ENCODE data around the gene TRPC3. TPM values are rescaled to one million over a fixed set of nuclear protein-coding genes. Genes with fewer than 3 reads are reported as not detected.

Gene TRPC3
- polyA plus RNA-seq, 3 donors = not detected

- H2AFZ ChIP-seq (ENCODE audit: insufficient read depth, low read depth, low read length, poor library complexity, severe bottlenecking) = no peak overlapping the region
- intact Hi-C loops (cut with micrococcal nuclease) = no loop called here
- Mint-ChIP-seq H3K27me3 (ENCODE audit: low read depth in 3 of 3) (peaks cover 8 to 35% (median 16%) of the 10 kb centered on the region in 3 donors), H3K9me3 (peaks cover 0 to 6% (median 1%) of the 10 kb centered on the region in 7 donors), H3K36me3 (no peaks in the 10 kb centered on the region), H3K4me3 (no peak overlapping the region), H3K4me1 (no peaks in the 10 kb centered on the region), H3K27ac (no peak overlapping the region)
- H3K27me3 ChIP-seq (ENCODE audit: control insufficient read depth in 2 of 2, insufficient read depth in 2 of 2, low read length in 2 of 2) = peaks cover 6 to 17% of the 10 kb centered on the region in 2 donors
- TF ChIP-seq CTCF (IDR thresholded peaks at IDR 0.05) = no peak
- no peaks in the 10 kb centered on the region for H4K20me1 ChIP-seq (ENCODE audit: insufficient read depth, low read length)
- no CpG with 5 or more reads among the region's 2 CpGs for WGBS (ENCODE audit: insufficient coverage)
- H3K36me3 ChIP-seq (replicated peaks in 1 of 2; ENCODE audit: control insufficient read depth in 1 of 2, insufficient read depth in 2 of 2, low read length in 2 of 2) = no peaks in the 10 kb centered on the region
- H3K4me3 ChIP-seq (replicated peaks in 1 of 3; ENCODE audit: low read depth in 2 of 3, low read length in 3 of 3) = no peak overlapping the region
- H3K9me3 ChIP-seq (replicated peaks in 1 of 2; ENCODE audit: control insufficient read depth in 1 of 2, insufficient read depth in 1 of 2, low read length in 2 of 2) = no peaks in the 10 kb centered on the region
- no peak overlapping the region for H3K9ac ChIP-seq (ENCODE audit: insufficient read depth, low read length, poor library complexity, severe bottlenecking)
- no peak overlapping the region for H3K4me2 ChIP-seq (replicated peaks; ENCODE audit: extremely low read depth, low read length, poor library complexity, severe bottlenecking)
- no peak for DNase-seq
- H3K4me1 ChIP-seq (ENCODE audit: control insufficient read depth in 1 of 2, insufficient read depth in 2 of 2, low read length in 2 of 2) = no peaks in the 10 kb centered on the region
- no peak overlapping the region for H3K27ac ChIP-seq (ENCODE audit: low read depth in 1 of 2, low read length in 2 of 2)
- H3K79me2 ChIP-seq (ENCODE audit: insufficient read depth, low read length) = no peaks in the 10 kb centered on the region
Observed at GRCh38 chr4:121958777-121959176, 6.9 kb upstream of the TRPC3 start.

GRCh38 chr4:121957266-121957665 lies 5.4 kb upstream of the TRPC3 start:
- Histone ChIP-seq H3K27ac (ENCODE audit: low read depth in 1 of 2, low read length in 2 of 2) (no peak overlapping the region), H2AFZ (ENCODE audit: insufficient read depth, low read depth, low read length, poor library complexity, severe bottlenecking) (no peak overlapping the region), H3K27me3 (ENCODE audit: control insufficient read depth in 2 of 2, insufficient read depth in 2 of 2, low read length in 2 of 2) (peaks cover 20 to 32% of the 10 kb centered on the region in 2 donors), H3K36me3 (replicated peaks in 1 of 2; ENCODE audit: control insufficient read depth in 1 of 2, insufficient read depth in 2 of 2, low read length in 2 of 2) (no peaks in the 10 kb centered on the region), H3K9ac (ENCODE audit: insufficient read depth, low read length, poor library complexity, severe bottlenecking) (no peak overlapping the region), H3K4me2 (replicated peaks; ENCODE audit: extremely low read depth, low read length, poor library complexity, severe bottlenecking) (no peak overlapping the region), H3K4me3 (replicated peaks in 1 of 3; ENCODE audit: low read depth in 2 of 3, low read length in 3 of 3) (no peak overlapping the region), H3K9me3 (replicated peaks in 1 of 2; ENCODE audit: control insufficient read depth in 1 of 2, insufficient read depth in 1 of 2, low read length in 2 of 2) (peaks cover 0 to 4% of the 10 kb centered on the region in 2 donors), H3K4me1 (ENCODE audit: control insufficient read depth in 1 of 2, insufficient read depth in 2 of 2, low read length in 2 of 2) (no peaks in the 10 kb centered on the region), H3K79me2 (ENCODE audit: insufficient read depth, low read length) (no peaks in the 10 kb centered on the region), H4K20me1 (ENCODE audit: insufficient read depth, low read length) (no peaks in the 10 kb centered on the region)
- no peak for DNase-seq
- no peak overlapping the region for H3K27ac Mint-ChIP-seq
- 100% methylated on average over 3 of the region's 3 CpGs for WGBS (ENCODE audit: insufficient coverage)
- no peak for TF ChIP-seq CTCF (IDR thresholded peaks at IDR 0.05)
- no peak overlapping the region for H3K4me3 Mint-ChIP-seq
- H3K27me3 Mint-ChIP-seq (ENCODE audit: low read depth in 3 of 3) = peaks cover 18 to 43% (median 25%) of the 10 kb centered on the region in 3 donors
- intact Hi-C loops (cut with micrococcal nuclease) = no loop called here
- H3K4me1 Mint-ChIP-seq = peaks cover 1% of the 10 kb centered on the region
- H3K36me3 Mint-ChIP-seq = peaks cover 0 to under 1% of the 10 kb centered on the region in 2 donors
- H3K9me3 Mint-ChIP-seq = peaks cover 0 to 6% (median 3%) of the 10 kb centered on the region in 7 donors
